Fibroblast of skin of abdomen (primary cell): ENCODE data around the gene ACAT1. TPM values are rescaled to one million over a fixed set of nuclear protein-coding genes. Genes with fewer than 3 reads are reported as not detected.
"Not testable (repeated sequence)": the region's sequence is repeated elsewhere in the genome, so short reads cannot be mapped to it uniquely, and the experiment has no call there.

Experiments used
- DNase-seq: peaks from one replicate; pipeline ENCODE4 v3.0.0-alpha.2; 2013
- polyA plus RNA-seq, 2 experiments: library from polyadenylated mRNA; unstranded; fragments of 120-200 nt; gene quantifications; one replicate each; pipeline ENCODE4 v1.2.1, GENCODE V29; 2013; ENCODE audit not compliant: insufficient read length in 2 of 2

ACAT1 gene
- 42.5 TPM for polyA plus RNA-seq (2013, experiment 1 of 2; ENCODE audit: insufficient read length)
- polyA plus RNA-seq (2013, experiment 2 of 2; ENCODE audit: insufficient read length): 43.7 TPM

DNA sequence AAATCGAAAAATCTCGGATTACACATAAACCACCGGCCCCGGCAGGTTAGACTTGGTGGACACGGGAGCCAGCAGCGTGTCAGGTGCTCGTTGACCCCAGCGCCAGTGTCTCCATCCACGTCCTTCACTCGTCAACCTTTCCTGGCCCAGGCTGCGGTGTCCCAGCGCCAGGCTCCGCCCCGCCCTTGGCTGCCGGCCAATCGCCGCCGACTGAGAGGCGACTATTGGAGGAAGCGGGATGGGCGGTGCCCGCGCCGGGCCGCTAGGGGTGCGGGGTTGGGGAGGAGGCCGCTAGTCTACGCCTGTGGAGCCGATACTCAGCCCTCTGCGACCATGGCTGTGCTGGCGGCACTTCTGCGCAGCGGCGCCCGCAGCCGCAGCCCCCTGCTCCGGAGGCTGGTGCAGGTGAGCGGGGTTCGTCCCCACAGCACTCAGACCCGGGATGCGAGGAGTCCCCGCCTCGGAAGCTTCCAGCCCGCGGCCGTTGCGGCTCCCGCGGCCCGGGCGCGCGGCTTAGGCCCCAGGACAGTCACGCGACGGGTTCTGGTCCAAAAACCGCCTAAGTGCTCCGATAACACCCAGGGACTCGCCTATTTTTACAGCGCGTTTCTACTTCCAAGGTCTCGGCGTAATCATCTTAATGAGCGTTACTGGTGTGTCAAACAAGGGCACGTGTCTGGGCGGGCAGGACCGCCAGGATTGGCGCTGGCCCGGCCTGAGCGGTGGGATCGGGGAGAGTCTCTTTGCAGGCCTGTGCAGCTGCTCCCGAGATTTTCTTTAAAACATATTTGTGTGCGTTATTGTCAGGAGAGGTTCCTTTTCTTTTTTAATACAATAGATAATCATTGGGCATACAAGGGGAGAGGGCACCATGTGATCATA is at the start of gene ACAT1:
TSS of gene ACAT1 (plus strand) at position 294 of the 882 bp plus-strand sequence. CDS start at position 334, 40 bp downstream.
- peak; percentile 89 for DNase-seq

DNA sequence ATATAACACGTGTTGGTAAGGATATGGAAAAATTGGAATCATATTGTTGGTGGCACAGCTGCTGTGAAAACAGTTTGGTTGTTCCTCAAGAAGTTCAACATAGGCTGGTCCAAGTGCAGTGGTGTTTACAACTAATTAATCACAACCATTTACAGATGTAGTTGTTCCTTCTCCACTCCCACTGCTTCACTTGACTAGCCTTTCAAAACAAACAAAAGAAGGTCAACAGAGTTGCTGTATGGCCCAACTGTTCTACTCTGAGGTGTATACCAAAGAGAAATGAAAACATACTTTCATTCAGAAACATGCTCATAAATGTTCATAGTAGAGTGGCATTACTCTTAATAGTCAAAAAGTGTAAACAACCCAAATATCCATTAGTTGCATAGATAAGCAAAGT is 36.6 kb upstream of the ACAT1 start:
- DNase-seq: no peak

DNA sequence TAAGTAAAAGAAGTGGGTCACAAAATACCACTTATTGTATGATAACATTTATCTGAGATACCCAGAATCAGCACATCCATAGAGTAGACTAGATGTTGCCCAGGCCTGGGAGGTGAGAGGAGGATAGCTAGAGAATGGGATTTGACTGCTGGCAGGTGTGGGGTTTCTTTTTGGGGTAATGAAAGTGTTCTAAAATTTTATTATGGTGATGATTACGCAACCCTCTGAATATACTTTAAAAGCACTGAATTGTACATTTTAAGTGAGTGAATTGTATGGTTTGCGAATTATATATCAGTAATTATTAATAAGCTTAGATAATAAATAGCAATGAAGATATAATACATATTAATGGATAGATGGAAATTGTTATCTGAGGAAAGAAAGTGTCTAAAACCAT is 35.7 kb upstream of the ACAT1 start:
- DNase-seq: no peak

DNA sequence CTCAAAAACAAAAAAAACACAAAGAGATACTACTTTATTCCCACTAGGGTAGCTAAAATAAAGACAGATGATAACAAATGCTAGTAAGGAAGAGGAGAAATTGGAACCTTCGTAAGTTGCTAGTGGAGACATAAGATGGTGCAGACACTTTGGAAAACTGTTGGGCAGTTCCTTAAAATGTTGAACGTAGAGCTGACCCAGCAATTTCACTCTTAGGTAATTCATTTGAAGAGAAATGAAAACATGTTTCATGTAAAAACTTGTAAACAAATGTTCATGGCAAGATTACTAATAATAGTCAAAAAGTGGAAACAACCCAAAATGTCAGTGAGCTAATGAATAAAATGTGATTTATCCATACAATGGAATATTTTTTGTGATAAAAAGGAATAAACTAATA is 29.2 kb upstream of the ACAT1 start:
- DNase-seq: no peak

DNA sequence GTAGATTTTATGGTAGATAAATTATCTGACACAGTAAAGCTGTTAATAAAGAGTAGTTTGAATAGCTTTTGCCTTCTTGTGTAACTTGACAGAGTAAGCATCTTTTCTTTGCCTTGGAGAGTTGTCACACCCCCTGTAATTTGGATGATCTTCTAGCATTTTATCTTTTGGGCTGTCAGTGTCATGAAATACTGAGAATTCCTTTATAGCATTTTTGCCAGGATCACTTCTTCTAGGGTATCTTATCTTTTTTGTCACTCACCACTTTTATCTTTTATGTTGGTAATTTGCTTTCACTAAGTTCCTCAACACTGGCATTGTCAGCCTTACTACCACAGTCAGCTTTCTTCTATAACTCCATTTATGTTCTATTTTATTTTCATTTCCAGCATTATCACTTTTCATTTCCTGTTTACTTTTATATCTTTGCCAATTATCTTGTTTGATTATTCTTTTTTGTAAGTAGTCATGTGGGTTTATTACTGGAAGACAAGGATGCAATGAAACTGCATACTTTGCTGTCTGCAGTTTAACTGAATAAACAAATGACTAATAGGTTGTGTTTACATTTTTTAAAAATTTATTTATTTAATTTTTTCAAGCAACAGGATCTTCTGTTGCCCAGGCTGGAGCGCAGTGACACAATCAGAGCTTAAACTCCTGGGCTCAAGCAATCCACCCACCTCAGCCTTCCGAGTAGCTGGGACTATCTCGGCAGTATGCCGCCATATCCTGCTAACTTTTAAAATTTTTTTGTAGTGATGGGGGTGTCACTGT is 28.1 kb upstream of the ACAT1 start:
- DNase-seq: no peak

DNA sequence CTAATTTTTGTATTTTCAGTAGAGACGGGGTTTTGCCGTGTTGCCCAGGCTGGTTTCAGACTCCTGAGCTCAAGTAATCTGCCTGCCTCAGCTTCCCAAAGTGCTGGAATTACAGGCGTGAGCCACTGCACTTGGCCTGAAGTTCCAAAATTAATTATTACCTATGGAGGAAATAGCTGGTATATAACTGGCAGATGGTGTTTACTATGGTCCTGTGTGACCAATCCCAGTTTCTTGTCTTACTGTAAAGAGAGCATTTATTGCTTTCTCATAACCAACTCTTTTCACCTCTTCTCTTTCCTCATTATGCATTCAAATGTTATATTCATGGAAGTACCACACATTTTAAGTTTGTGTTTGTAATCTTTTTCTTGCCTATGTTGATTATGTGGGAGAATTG is 24.2 kb upstream of the ACAT1 start:
- no peak for DNase-seq

DNA sequence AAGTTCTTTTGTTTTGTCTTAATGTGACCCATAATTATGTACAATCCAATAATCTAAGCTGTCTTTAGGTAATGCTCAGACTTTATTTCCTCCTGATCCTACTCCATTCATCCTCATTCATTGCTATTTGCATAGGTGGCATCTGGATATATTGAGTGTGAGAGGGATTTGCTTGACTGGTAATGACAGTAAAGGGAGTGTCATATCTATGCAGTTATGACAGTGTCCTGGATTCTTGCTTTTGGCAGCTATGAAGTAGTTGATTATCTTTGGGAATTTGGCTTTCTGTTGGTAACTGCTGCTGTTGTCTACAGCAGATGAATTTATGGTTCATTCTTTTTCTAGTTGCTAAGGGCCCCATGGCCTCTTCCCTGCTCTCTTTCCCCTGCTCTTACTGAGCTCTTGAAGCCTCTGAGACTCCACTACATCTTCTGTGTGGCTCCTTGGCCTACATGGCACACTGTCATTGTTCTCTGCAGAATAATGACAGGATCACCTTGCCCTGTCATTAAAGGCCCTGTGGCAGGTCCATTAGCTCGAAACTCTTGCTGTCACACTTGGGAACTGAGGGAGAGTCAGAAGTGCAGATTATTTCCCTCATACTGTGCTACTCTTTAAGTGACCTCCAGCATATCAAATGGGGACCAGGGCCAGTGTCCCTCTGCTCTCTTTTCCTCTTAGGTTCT is 20.1 kb upstream of the ACAT1 start:
- DNase-seq: no peak

DNA sequence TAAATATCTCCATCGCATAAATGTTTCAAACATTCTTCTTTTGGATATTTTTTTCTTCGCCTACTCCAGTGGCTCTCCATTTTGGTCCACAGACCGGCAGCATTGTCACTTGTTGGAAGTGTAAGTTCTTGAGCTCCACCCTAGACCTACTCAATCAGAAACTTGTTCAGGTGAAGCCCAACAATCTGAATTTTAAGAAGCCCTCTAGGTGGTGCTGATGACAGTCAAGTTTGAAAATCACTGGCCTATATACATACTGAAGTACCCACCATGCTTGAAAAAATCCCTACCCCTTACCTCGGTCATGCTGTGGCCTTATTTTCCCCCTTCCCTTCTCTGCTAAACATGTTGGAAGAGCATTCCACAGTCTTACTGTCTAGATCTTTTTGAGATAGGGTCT is 10.2 kb upstream of the ACAT1 start:
- DNase-seq: no peak

DNA sequence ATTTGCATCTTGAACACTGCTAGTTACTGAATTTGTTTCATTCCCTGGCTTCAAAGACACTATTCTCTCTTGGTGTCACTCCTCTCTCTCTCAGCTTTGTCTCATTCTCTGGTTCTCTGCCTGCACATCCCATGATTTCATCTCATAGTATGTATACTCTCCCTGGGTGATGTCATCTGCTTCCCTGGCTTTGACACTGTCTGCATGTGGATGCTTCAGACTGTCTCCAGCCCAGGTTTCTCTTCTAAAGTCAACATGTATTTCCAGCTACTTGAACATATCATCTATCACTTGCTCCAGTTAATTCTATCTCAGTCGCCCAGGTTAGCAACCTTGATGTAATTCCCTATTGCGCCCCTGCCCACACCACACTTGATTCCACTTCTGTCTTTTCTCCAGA is 9.3 kb upstream of the ACAT1 start:
- DNase-seq: no peak

DNA sequence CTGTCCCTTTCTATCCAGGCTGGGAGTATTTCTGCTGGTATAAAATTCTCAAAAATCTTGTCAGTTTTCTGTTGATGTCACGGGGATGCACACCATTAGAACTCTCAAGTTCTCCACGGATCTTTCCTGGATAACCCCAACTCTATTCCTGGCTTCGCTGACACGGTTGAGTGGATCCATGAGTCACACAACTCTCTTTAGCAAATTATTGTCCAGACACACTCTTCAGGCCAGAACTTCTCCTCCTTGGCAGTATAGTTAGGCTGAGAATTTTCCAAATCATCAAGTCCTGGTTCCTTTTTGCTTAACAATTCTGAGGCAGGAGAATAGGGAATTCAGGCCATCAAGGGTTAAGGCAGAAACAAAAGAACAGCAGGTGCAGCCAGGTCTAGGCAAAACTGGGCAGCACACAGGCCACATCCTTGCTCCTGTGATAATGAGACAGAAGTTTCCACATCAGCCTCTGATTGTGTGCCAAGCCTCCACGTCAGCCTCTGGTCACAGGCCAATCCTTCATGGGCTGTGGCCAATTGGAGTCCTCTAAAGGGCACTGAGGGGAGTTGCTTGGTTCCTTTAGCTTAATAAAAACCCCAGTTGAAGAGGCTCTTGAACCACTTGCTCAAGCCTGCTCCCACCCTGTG is 5.7 kb upstream of the ACAT1 start:
- peak; percentile 76 for DNase-seq

DNA sequence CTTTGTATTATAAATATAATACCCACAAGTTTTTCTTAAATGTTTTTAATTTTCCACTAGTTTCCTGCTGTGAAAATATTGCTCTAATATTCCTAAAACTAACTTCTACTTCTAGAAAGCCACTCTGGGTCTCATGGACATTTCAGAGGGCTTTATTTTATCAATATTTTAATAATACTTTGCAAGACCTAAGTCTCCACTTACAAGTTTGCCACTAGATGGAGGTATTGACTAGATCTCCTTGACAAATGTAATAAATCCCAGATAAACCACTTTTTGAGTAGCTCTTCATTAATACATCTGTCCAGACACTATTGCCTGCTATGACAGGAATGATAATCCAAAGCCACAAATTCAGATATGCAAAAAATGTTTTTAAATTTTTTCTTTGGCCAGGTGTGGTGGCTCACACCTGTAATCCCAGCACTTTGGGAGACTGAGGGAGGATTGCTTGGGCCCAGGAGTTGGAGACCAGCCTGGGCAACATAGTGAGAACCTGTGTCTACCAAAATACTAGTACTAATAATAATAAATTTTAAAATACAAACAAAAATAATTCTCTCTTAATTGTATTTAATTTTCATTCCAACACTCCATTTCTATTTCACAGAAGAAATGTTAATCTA is 3.5 kb upstream of the ACAT1 start:
- peak; percentile 60 for DNase-seq

DNA sequence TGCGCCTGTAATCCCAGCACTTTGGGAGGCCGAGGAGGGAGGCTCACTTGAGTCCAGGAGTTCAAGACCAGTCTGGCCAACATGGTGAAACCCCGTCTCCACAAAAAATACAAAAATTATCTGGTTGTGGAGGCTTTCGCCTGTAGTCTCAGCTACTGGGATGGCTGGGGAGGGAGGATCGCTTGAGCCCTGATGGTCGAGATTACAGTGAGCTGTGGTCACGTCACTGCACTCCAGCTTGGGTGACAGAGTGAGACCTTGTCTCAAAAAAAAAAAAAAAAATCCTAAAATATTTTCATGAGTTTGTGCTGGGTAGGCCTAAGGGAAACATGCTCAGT is 462 bp upstream of the ACAT1 start:
- DNase-seq: not testable (repeated sequence)

DNA sequence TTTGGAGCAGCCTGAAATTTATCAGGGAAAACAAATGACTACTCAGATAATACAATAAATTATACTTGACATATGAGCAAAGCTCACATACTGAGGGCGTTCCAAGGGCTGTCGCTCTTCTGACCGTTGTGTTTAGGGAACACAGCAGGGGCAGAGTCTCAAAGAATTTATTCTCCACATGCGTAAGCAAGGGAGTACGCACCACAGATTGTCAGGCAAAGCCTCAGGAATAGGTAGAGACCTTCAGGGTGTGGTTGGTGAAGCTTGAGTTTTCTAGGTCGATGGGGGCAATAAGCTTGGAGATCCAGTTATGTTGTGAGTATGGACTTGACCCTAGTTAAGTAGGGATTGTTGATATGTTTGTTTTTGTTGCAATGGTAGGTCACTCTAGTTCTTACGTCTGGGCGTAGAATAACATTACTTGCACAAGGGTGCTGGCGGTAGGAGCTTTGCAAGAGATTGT is 830 bp downstream of the ACAT1 start:
- no peak for DNase-seq

DNA sequence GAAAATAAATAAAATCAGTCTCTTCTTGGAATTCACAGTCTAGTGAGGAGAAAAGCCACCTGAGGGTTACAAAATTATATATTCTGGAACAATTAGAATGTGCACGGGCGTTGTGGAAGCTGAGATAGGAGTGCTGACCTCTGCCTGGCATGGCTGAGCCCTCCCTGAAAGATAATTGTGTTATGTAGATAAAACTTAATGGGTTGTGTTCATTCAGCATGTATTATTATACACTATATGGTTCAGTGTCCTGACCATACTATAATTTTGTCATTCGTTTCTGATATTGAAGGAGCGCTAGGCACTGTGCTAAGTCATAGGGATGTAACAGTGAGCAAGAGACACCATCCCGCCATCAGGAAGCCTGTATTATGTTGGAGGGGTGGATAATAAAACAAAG is 3.7 kb downstream of the ACAT1 start:
- DNase-seq: no peak

DNA sequence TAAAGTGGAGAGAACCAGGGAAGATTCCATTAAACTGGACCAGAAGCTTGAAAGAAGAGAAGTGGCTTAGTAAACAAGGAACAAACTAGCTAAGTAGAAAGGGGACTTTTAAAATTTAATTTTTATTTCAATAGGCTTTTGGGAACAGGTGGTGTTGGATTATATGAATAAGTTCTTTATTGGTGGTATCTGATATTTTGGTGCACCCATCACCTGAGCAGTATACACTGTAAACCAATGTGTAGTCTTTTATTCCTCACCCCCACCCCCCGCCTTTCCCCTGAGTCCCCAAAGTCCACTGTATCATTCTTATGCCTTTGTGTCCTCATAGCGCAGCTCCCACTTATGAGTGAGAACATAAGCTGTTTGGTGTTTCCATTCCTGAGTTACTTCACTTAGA is 7.4 kb downstream of the ACAT1 start:
- DNase-seq: no peak

DNA sequence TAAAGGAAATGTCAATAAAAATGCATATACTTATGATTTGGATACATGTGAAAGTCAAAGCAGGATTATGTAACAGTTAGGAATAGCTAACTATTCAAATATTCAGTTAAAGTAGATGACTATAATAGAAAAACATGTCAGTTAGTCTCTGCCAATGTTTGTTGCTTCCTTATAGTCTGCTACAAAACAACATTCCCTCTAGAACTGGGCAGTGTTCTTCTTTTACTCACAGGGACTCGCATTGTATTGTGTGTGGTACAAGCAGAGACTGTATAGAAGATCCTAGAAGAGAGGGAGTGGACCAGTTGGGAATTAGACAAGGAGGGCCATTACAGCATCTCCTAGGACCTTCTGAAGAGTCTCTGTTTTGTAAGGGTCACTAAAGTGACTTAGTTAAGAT is 10.6 kb downstream of the ACAT1 start:
- DNase-seq: no peak

DNA sequence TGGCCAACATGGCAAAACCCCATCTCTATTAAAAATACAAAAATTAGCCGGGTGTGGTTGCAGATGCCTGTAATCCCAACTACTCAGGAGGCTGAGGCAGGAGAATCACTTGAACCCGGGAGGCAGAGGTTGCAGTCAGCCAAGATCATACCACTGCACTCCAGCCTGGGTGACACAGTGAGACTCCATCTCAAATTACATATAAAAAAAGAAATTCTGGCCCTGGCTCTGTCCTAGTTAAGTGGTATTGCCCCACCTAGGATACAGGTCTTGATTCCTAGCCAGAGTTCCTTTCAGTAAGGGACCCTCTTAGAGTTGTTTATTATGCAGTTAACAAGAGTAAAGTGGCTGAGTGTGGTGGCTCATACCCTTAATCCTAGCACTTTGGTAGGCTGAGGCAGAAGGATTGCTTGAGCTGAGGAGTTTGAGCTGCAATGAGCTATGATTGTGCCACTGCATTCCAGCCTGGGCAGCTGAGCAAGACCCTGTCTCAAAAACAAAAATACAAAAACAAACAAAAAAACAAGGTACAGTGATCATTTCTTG is 11.7 kb downstream of the ACAT1 start:
- not testable (repeated sequence) for DNase-seq

DNA sequence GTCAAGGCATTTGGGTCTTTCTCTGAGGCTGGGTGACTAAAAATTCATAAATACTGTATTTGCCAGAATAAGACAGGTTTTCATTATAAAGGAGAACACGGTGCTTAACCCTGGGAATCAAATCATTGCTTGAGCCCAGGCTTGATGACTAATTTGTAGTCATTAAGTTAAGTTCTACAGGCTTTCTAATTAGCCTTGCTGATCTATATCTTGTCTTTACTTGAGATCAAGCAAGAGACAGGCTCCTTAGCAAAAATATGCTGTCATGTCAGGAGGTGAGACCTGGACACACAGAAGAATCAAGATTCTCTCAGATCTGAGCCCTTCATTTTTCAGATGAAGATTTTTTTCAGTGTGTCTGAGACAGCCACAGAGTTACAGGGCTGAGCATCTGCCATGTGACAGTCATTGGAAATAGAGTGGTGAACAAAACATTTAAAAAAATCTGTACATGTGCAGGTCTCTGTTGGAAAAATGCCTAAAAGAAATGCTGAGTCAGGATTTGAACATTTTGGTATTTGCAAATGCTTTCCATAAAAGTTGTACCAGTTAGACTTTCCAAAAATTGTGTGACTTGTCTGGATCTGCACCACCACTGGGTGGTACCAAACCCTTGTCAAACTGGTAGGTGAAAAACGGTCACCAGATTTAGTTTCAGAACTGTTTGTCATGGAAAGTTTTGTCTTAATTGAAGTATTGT is 14.6 kb downstream of the ACAT1 start:
- peak; percentile 37 for DNase-seq

DNA sequence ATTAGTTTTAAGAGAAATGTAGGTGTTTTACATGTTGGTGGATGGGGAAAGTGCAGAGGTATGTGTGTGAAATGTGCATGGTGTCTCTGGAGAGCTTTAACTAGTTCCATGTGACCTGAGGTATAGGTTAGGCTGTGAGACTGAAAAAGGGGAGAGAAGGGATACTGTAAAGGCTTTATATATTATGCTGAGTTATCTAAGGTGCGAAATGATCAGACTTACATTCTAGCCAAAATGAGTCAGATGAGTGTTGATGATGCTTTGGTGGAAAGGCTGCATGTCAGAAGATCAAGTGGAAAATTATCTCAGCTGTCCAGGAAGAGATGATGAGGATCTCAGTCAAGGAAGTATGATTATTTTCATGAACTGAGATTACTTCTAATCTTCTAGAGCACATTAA is 15.8 kb downstream of the ACAT1 start:
- DNase-seq: no peak

DNA sequence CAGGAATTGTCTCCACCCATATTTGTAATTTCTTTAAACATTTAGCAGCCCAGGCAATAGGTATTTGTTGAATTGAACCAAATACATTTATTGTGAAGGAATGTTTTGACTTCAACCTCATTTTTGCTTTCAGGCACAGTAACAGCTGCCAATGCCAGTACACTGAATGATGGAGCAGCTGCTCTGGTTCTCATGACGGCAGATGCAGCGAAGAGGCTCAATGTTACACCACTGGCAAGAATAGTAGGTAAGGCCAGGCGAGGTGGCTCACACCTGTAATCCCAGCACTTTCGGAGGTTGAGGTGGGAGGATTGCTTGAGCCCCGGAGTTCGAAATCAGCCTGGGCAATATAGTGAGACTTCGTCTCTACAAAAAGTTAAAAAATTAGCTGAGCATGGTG is 20.9 kb downstream of the ACAT1 start:
- DNase-seq: no peak

DNA sequence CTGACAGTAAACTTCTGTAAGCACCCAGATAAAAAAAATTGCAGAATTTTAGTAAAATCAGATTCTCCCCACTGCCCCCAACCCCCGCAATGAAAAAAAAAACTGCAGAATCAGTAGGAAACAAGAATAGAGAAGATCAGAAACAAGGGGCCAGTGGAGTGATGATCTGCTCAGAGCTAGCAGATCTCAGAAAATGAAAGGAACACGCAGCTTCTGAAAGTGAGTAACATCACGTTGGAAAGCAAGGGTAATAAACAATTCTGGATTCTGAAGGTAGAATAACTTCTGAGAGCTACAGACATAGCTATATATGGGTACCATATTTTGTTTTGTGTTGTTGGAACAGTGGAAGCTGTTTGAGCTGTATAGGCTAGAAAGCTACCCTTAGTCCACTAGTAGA is 23.2 kb downstream of the ACAT1 start:
- DNase-seq: no peak
